Measurements from ENCODE around the gene HLA-A. TPM values are rescaled to one million over a fixed set of nuclear protein-coding genes. Genes with fewer than 3 reads are reported as not detected.

The HLA-A gene
- total RNA-seq, 1 donor = 268 TPM

GRCh38 chr6:29907637-29908340 is 34.5 kb upstream of the HLA-A start:
- Histone ChIP-seq H4K20me1 (ENCODE audit: insufficient read depth, low read length) (no peaks in the 10 kb centered on the region), H2AFZ (ENCODE audit: low read length) (no peak overlapping the region), H3K4me3 (ENCODE audit: insufficient read depth, low read length) (no peak overlapping the region), H3K27ac (ENCODE audit: low read depth, low read length) (no peak overlapping the region), H3K4me2 (ENCODE audit: insufficient read depth, low read length) (no peak overlapping the region), H3K4me1 (ENCODE audit: insufficient read depth, low read length) (no peaks in the 10 kb centered on the region), H3K27me3 (ENCODE audit: insufficient read depth, low read length) (no peaks in the 10 kb centered on the region), H3K79me2 (ENCODE audit: insufficient read depth, low read length) (no peaks in the 10 kb centered on the region), H3K36me3 (ENCODE audit: insufficient read depth, low read length) (no peaks in the 10 kb centered on the region), H3K9me3 (ENCODE audit: low read depth, low read length) (no peaks in the 10 kb centered on the region)
- no peak for DNase-seq (ENCODE audit: insufficient read length, low spot score, missing footprints)
- TF ChIP-seq, protein P1, sequence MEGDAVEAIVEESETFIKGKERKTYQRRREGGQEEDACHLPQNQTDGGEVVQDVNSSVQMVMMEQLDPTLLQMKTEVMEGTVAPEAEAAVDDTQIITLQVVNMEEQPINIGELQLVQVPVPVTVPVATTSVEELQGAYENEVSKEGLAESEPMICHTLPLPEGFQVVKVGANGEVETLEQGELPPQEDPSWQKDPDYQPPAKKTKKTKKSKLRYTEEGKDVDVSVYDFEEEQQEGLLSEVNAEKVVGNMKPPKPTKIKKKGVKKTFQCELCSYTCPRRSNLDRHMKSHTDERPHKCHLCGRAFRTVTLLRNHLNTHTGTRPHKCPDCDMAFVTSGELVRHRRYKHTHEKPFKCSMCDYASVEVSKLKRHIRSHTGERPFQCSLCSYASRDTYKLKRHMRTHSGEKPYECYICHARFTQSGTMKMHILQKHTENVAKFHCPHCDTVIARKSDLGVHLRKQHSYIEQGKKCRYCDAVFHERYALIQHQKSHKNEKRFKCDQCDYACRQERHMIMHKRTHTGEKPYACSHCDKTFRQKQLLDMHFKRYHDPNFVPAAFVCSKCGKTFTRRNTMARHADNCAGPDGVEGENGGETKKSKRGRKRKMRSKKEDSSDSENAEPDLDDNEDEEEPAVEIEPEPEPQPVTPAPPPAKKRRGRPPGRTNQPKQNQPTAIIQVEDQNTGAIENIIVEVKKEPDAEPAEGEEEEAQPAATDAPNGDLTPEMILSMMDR (IDR thresholded peaks at IDR 0.05; ENCODE audit: extremely low read depth, low read depth, low read length) = no peak

DNA sequence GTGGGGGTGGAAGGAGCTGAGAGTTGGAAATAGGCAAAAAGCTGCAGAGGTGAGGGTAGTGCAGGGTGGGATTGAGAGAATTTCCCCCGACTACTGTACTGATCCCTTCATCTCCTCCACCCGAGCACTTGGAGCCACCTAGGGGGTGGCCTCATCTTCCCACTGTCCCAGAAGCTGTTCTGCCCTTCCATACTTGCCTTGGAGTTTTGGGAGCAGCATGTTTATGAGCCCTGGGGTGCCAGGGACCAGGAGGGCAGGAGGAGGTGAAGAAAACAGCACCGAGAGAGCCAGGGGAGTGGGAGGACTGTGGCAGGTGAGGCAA is 34.0 kb upstream of the HLA-A start:
- H4K20me1 ChIP-seq (ENCODE audit: insufficient read depth, low read length) = no peaks in the 10 kb centered on the region
- H3K27me3 ChIP-seq (ENCODE audit: insufficient read depth, low read length) = no peaks in the 10 kb centered on the region
- H3K36me3 ChIP-seq (ENCODE audit: insufficient read depth, low read length) = no peaks in the 10 kb centered on the region
- no peak overlapping the region for H3K4me2 ChIP-seq (ENCODE audit: insufficient read depth, low read length)
- H3K79me2 ChIP-seq (ENCODE audit: insufficient read depth, low read length) = no peaks in the 10 kb centered on the region
- no peak overlapping the region for H3K27ac ChIP-seq (ENCODE audit: low read depth, low read length)
- no peak overlapping the region for H2AFZ ChIP-seq (ENCODE audit: low read length)
- TF ChIP-seq, protein P1 (IDR thresholded peaks at IDR 0.05; ENCODE audit: extremely low read depth, low read depth, low read length) = no peak
- H3K4me1 ChIP-seq (ENCODE audit: insufficient read depth, low read length) = no peaks in the 10 kb centered on the region
- no peaks in the 10 kb centered on the region for H3K9me3 ChIP-seq (ENCODE audit: low read depth, low read length)
- H3K4me3 ChIP-seq (ENCODE audit: insufficient read depth, low read length) = no peak overlapping the region
- no peak for DNase-seq (ENCODE audit: insufficient read length, low spot score, missing footprints)

DNA sequence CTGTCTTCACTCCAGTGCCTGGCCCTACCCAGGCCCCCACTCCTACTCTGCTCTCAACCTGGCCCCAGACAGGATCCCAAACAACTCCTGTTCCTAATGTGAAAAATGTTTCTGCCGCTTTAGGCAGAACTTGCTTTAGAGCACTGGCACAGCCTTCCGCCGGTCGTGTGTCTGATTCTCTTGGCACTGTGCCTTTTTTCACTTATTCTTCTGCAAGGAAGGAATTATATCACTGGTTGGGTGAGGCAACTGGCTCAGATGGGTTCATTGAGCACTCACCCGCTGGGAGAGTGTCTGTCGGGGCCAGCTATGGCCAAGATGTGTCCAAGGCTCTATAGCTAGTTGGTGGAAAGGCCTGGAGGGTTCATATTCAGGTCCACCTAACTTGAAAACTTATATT is 33.6 kb upstream of the HLA-A start:
- Histone ChIP-seq H3K4me2 (ENCODE audit: insufficient read depth, low read length) (no peak overlapping the region), H3K36me3 (ENCODE audit: insufficient read depth, low read length) (no peaks in the 10 kb centered on the region), H2AFZ (ENCODE audit: low read length) (no peak overlapping the region), H3K27ac (ENCODE audit: low read depth, low read length) (no peak overlapping the region), H4K20me1 (ENCODE audit: insufficient read depth, low read length) (no peaks in the 10 kb centered on the region), H3K27me3 (ENCODE audit: insufficient read depth, low read length) (no peaks in the 10 kb centered on the region), H3K4me1 (ENCODE audit: insufficient read depth, low read length) (no peaks in the 10 kb centered on the region), H3K79me2 (ENCODE audit: insufficient read depth, low read length) (no peaks in the 10 kb centered on the region), H3K4me3 (ENCODE audit: insufficient read depth, low read length) (no peak overlapping the region), H3K9me3 (ENCODE audit: low read depth, low read length) (no peaks in the 10 kb centered on the region)
- no peak for DNase-seq (ENCODE audit: insufficient read length, low spot score, missing footprints)
- TF ChIP-seq, protein P1 (IDR thresholded peaks at IDR 0.05; ENCODE audit: extremely low read depth, low read depth, low read length) = no peak

DNA sequence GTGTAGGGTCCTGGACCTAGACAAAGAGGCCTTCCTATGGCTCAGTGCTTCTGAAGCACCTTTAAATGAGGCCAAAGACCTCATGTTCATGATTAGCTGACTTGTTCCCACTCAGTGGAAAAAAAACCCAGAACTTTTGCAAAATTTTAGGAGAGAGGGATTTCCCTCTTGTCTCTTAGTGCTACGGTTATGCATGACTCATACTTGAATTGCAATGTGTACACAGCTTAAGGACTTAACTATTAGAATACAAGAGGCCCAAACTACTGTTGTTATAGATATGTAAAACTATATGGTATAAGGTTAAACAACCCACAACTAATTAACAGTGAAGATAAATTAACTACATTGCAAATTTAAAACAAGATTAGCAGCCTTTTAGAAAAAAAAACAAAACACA is 32.3 kb upstream of the HLA-A start:
- Histone ChIP-seq H4K20me1 (ENCODE audit: insufficient read depth, low read length) (no peaks in the 10 kb centered on the region), H3K4me2 (ENCODE audit: insufficient read depth, low read length) (no peak overlapping the region), H3K27me3 (ENCODE audit: insufficient read depth, low read length) (no peaks in the 10 kb centered on the region), H3K27ac (ENCODE audit: low read depth, low read length) (no peak overlapping the region), H2AFZ (ENCODE audit: low read length) (no peak overlapping the region), H3K79me2 (ENCODE audit: insufficient read depth, low read length) (no peaks in the 10 kb centered on the region), H3K4me1 (ENCODE audit: insufficient read depth, low read length) (no peaks in the 10 kb centered on the region), H3K4me3 (ENCODE audit: insufficient read depth, low read length) (no peak overlapping the region), H3K9me3 (ENCODE audit: low read depth, low read length) (no peaks in the 10 kb centered on the region), H3K36me3 (ENCODE audit: insufficient read depth, low read length) (no peaks in the 10 kb centered on the region)
- DNase-seq (ENCODE audit: insufficient read length, low spot score, missing footprints) = no peak
- TF ChIP-seq, protein P1 (IDR thresholded peaks at IDR 0.05; ENCODE audit: extremely low read depth, low read depth, low read length) = no peak
